IgD-negative memory B cell (primary cell): ENCODE data around the gene GPC3. TPM values are rescaled to one million over a fixed set of nuclear protein-coding genes. Genes with fewer than 3 reads are reported as not detected.

Source experiments
- H3K27ac Mint-ChIP-seq, 3 donors: one replicate each; pipeline ENCODE4 v1.8.0; 2020 to 2022; ENCODE audit warnings: mild to moderate bottlenecking in 3 of 3, mixed read lengths in 3 of 3, moderate library complexity in 1 of 3
- H3K27me3 Mint-ChIP-seq: one replicate; pipeline ENCODE4 v1.8.0; 2021; ENCODE audit warnings: mixed read lengths
- H3K36me3 Mint-ChIP-seq: one replicate; pipeline ENCODE4 v1.8.0; 2020; ENCODE audit warnings: mild to moderate bottlenecking, mixed read lengths
- H3K4me1 Mint-ChIP-seq, 3 donors: one replicate each; pipeline ENCODE4 v1.8.0; 2020 to 2022; ENCODE audit warnings: mixed read lengths in 3 of 3, mild to moderate bottlenecking in 1 of 3
- H3K4me3 Mint-ChIP-seq, 4 donors: one replicate each; pipeline ENCODE4 v1.8.0; 2020 to 2022; ENCODE audit warnings: mild to moderate bottlenecking in 4 of 4, mixed read lengths in 4 of 4, moderate library complexity in 3 of 4
- H3K9me3 Mint-ChIP-seq, 3 donors: one replicate each; pipeline ENCODE4 v1.8.0; 2020 to 2021; ENCODE audit warnings: mixed read lengths in 3 of 3, mild to moderate bottlenecking in 1 of 3
- polyA plus RNA-seq: library from polyadenylated mRNA; unstranded; fragments of 300-500 nt; fragmentation: Illumina TruSeq; gene quantifications from one replicate; pipeline ENCODE4 v1.2.3, GENCODE V29; 2021

Gene GPC3
- polyA plus RNA-seq, 1 donor from 2014 or later = 0.10 TPM

GRCh38 chrX:133938530-133938929, 46.9 kb downstream of the GPC3 start:
- Mint-ChIP-seq H3K9me3 (no peaks in the 10 kb centered on the region), H3K27me3 (peaks cover 2% of the 10 kb centered on the region)

GRCh38 chrX:133937022-133937421, 48.4 kb downstream of the GPC3 start:
- Mint-ChIP-seq H3K36me3 (peaks cover 3% of the 10 kb centered on the region), H3K4me3 (no peak overlapping the region), H3K4me1 (no peaks in the 10 kb centered on the region), H3K27me3 (peaks cover 1% of the 10 kb centered on the region), H3K27ac (no peak overlapping the region), H3K9me3 (no peaks in the 10 kb centered on the region)

More at GRCh38 chrX:133938530-133938929, 46.9 kb downstream of the GPC3 start:
- Mint-ChIP-seq H3K36me3 (peaks cover 3% of the 10 kb centered on the region), H3K4me3 (no peak overlapping the region), H3K27ac (no peak overlapping the region), H3K4me1 (no peaks in the 10 kb centered on the region)

GRCh38 chrX:133935076-133935475, 50.3 kb downstream of the GPC3 start:
- H3K4me3 Mint-ChIP-seq = no peak overlapping the region
- H3K4me1 Mint-ChIP-seq = no peaks in the 10 kb centered on the region
- peaks cover 10% of the 10 kb centered on the region for H3K27me3 Mint-ChIP-seq
- peaks cover 2% of the 10 kb centered on the region for H3K36me3 Mint-ChIP-seq
- no peak overlapping the region for H3K27ac Mint-ChIP-seq
- peaks cover 0 to 1% (median 0%) of the 10 kb centered on the region in 3 donors for H3K9me3 Mint-ChIP-seq

GRCh38 chrX:133933316-133933715, 52.1 kb downstream of the GPC3 start:
- H3K9me3 Mint-ChIP-seq = peaks cover 0 to 1% (median 0%) of the 10 kb centered on the region in 3 donors
- H3K27me3 Mint-ChIP-seq = peaks cover 10% of the 10 kb centered on the region
- no peaks in the 10 kb centered on the region for H3K4me1 Mint-ChIP-seq
- no peak overlapping the region for H3K27ac Mint-ChIP-seq
- H3K36me3 Mint-ChIP-seq = peaks cover 2% of the 10 kb centered on the region
- H3K4me3 Mint-ChIP-seq = no peak overlapping the region

- no peak overlapping the region for H3K4me3 Mint-ChIP-seq
- no peaks in the 10 kb centered on the region for H3K36me3 Mint-ChIP-seq
- H3K9me3 Mint-ChIP-seq = peaks cover 0 to 1% (median 0%) of the 10 kb centered on the region in 3 donors
- H3K27me3 Mint-ChIP-seq = peaks cover 10% of the 10 kb centered on the region
- H3K27ac Mint-ChIP-seq = no peak overlapping the region
- peaks cover 0 to 1% (median 0%) of the 10 kb centered on the region in 3 donors for H3K4me1 Mint-ChIP-seq
These were observed 55.4 kb downstream of the GPC3 start for GRCh38 chrX:133929836-133930464.

GRCh38 chrX:133928365-133928764, 57.0 kb downstream of the GPC3 start:
- Mint-ChIP-seq H3K9me3 (peaks cover 0 to 4% (median 0%) of the 10 kb centered on the region in 3 donors), H3K36me3 (no peaks in the 10 kb centered on the region)

GRCh38 chrX:133926809-133927208, 58.6 kb downstream of the GPC3 start:
- peaks cover 1 to 5% (median 5%) of the 10 kb centered on the region in 3 donors for H3K4me1 Mint-ChIP-seq
- no peak overlapping the region for H3K4me3 Mint-ChIP-seq
- no peak overlapping the region for H3K27ac Mint-ChIP-seq
- H3K27me3 Mint-ChIP-seq = peaks cover 9% of the 10 kb centered on the region
- no peaks in the 10 kb centered on the region for H3K36me3 Mint-ChIP-seq
- peaks cover 0 to 4% (median 0%) of the 10 kb centered on the region in 3 donors for H3K9me3 Mint-ChIP-seq

More at GRCh38 chrX:133928365-133928764, 57.0 kb downstream of the GPC3 start:
- peaks cover 10% of the 10 kb centered on the region for H3K27me3 Mint-ChIP-seq
- peaks cover 0 to 1% (median 0%) of the 10 kb centered on the region in 3 donors for H3K4me1 Mint-ChIP-seq
- no peak overlapping the region for H3K4me3 Mint-ChIP-seq
- H3K27ac Mint-ChIP-seq = no peak overlapping the region

GRCh38 chrX:133926099-133926498, 59.3 kb downstream of the GPC3 start:
- peaks cover 0 to 2% (median 0%) of the 10 kb centered on the region in 3 donors for H3K9me3 Mint-ChIP-seq
- peaks cover 1 to 7% (median 5%) of the 10 kb centered on the region in 3 donors for H3K4me1 Mint-ChIP-seq
- H3K27me3 Mint-ChIP-seq = peaks cover 4% of the 10 kb centered on the region
- H3K27ac Mint-ChIP-seq = no peak overlapping the region
- no peak overlapping the region for H3K4me3 Mint-ChIP-seq
- no peaks in the 10 kb centered on the region for H3K36me3 Mint-ChIP-seq

GRCh38 chrX:133924548-133924947, 60.8 kb downstream of the GPC3 start:
- Mint-ChIP-seq H3K36me3 (no peaks in the 10 kb centered on the region), H3K4me1 (peaks cover 1 to 7% (median 5%) of the 10 kb centered on the region in 3 donors), H3K4me3 (no peak overlapping the region), H3K9me3 (peaks cover 0 to 2% (median 0%) of the 10 kb centered on the region in 3 donors), H3K27me3 (peaks cover 2% of the 10 kb centered on the region), H3K27ac (no peak overlapping the region)

- H3K27ac Mint-ChIP-seq = no peak overlapping the region
- H3K36me3 Mint-ChIP-seq = no peaks in the 10 kb centered on the region
- no peak overlapping the region for H3K4me3 Mint-ChIP-seq
- H3K9me3 Mint-ChIP-seq = peaks cover 0 to 2% (median 0%) of the 10 kb centered on the region in 3 donors
- peaks cover 5% of the 10 kb centered on the region for H3K27me3 Mint-ChIP-seq
- H3K4me1 Mint-ChIP-seq = peaks cover 1 to 7% (median 5%) of the 10 kb centered on the region in 3 donors
These were observed 61.8 kb downstream of the GPC3 start for GRCh38 chrX:133923548-133923947.

GRCh38 chrX:133923113-133923512, 62.3 kb downstream of the GPC3 start:
- H3K27ac Mint-ChIP-seq = peak overlapping the region in 2 of 3 donors; percentile 13 to 86
- H3K4me3 Mint-ChIP-seq = no peak overlapping the region
- H3K4me1 Mint-ChIP-seq = peaks cover 1 to 7% (median 5%) of the 10 kb centered on the region in 3 donors

GRCh38 chrX:133922390-133922771, 63.0 kb downstream of the GPC3 start:
- Mint-ChIP-seq H3K9me3 (peaks cover 0 to 2% (median 1%) of the 10 kb centered on the region in 3 donors), H3K4me1 (peaks cover 1 to 7% (median 5%) of the 10 kb centered on the region in 3 donors), H3K36me3 (no peaks in the 10 kb centered on the region), H3K27me3 (peaks cover 5% of the 10 kb centered on the region), H3K27ac (peak overlapping the region in 1 of 3 donors; percentile 86), H3K4me3 (no peak overlapping the region)

More at GRCh38 chrX:133923113-133923512, 62.3 kb downstream of the GPC3 start:
- Mint-ChIP-seq H3K36me3 (no peaks in the 10 kb centered on the region), H3K9me3 (peaks cover 0 to 2% (median 0%) of the 10 kb centered on the region in 3 donors), H3K27me3 (peaks cover 5% of the 10 kb centered on the region)

GRCh38 chrX:133921764-133922389, 63.5 kb downstream of the GPC3 start:
- Mint-ChIP-seq H3K36me3 (no peaks in the 10 kb centered on the region), H3K4me3 (no peak overlapping the region), H3K9me3 (peaks cover 2 to 6% (median 2%) of the 10 kb centered on the region in 3 donors), H3K27ac (peak overlapping the region in 1 of 3 donors; percentile 35), H3K27me3 (peaks cover 5% of the 10 kb centered on the region), H3K4me1 (peaks cover 0 to 7% (median 5%) of the 10 kb centered on the region in 3 donors)

- Mint-ChIP-seq H3K27me3 (peaks cover 5% of the 10 kb centered on the region), H3K4me3 (no peak overlapping the region), H3K9me3 (peaks cover 2 to 7% (median 2%) of the 10 kb centered on the region in 3 donors), H3K36me3 (no peaks in the 10 kb centered on the region), H3K4me1 (peaks cover 0 to 7% (median 5%) of the 10 kb centered on the region in 3 donors), H3K27ac (no peak overlapping the region)
These were observed 64.3 kb downstream of the GPC3 start for GRCh38 chrX:133921086-133921485.

- peaks cover 0 to 7% (median 5%) of the 10 kb centered on the region in 3 donors for H3K4me1 Mint-ChIP-seq
- no peaks in the 10 kb centered on the region for H3K36me3 Mint-ChIP-seq
- H3K27ac Mint-ChIP-seq = no peak overlapping the region
- H3K27me3 Mint-ChIP-seq = peaks cover 4% of the 10 kb centered on the region
- H3K4me3 Mint-ChIP-seq = no peak overlapping the region
- H3K9me3 Mint-ChIP-seq = peaks cover 0 to 7% (median 2%) of the 10 kb centered on the region in 3 donors
These were observed 67.0 kb downstream of the GPC3 start for GRCh38 chrX:133918361-133918771.
